NB4 (cell line): ENCODE data around the gene NR0B2.

Experiments used
- CTCF ChIP-seq: IDR thresholded peaks from one replicate; pipeline ENCODE4 v1.5.1; 2012; ENCODE audit warnings: low read depth, low read length
- MAX ChIP-seq: IDR thresholded peaks from 2 replicates; pipeline ENCODE4 v1.6.1; 2011; ENCODE audit warnings: low read depth, low read length

- no peak for TF ChIP-seq CTCF
- no peak for TF ChIP-seq MAX
Measured at GRCh38 chr1:26951821-26952497, 38.2 kb upstream of the NR0B2 start.
